Large intestine (tissue), 3 donors: ENCODE data around the gene PLGRKT. TPM values are rescaled to one million over a fixed set of nuclear protein-coding genes. Genes with fewer than 3 reads are reported as not detected.

Experiments used
- DNase-seq, 2 donors: peaks; one replicate each; pipeline versions ENCODE4 v3.0.0 to v3.0.0-alpha.2; 2013
- H3K27ac ChIP-seq: one replicate; pipeline ENCODE4 v1.5.1; 2013; ENCODE audit warnings: low read length
- H3K27me3 ChIP-seq: 2 replicates; pipeline ENCODE4 v1.6.1; 2013; ENCODE audit warnings: low read length; ENCODE audit not compliant: control insufficient read depth, insufficient read depth
- H3K36me3 ChIP-seq: 2 replicates; pipeline ENCODE4 v1.6.1; 2013; ENCODE audit warnings: low read length; ENCODE audit not compliant: control insufficient read depth, insufficient read depth
- H3K4me1 ChIP-seq: one replicate; pipeline ENCODE4 v1.6.1; 2013; ENCODE audit warnings: low read length; ENCODE audit not compliant: control insufficient read depth, insufficient read depth
- H3K4me3 ChIP-seq: one replicate; pipeline ENCODE4 v1.5.1; 2013; ENCODE audit warnings: low read length
- H3K9me3 ChIP-seq: one replicate; pipeline ENCODE4 v1.6.1; 2013; ENCODE audit warnings: mild to moderate bottlenecking, low read depth, low read length, moderate library complexity; ENCODE audit not compliant: control insufficient read depth
- WGBS: methylation state at CpG from one replicate; pipeline ENCODE4 v1.1.5; 2013; ENCODE audit warnings: low lambda C conversion rate; ENCODE audit not compliant: insufficient coverage; 5-methylcytosine and 5-hydroxymethylcytosine counted together
- polyA plus RNA-seq: library from polyadenylated mRNA; unstranded; fragments of 120-200 nt; gene quantifications from one replicate; pipeline ENCODE4 v1.2.1, GENCODE V29; 2013

PLGRKT gene
- polyA plus RNA-seq, 1 donor, result 30.8 TPM

DNA sequence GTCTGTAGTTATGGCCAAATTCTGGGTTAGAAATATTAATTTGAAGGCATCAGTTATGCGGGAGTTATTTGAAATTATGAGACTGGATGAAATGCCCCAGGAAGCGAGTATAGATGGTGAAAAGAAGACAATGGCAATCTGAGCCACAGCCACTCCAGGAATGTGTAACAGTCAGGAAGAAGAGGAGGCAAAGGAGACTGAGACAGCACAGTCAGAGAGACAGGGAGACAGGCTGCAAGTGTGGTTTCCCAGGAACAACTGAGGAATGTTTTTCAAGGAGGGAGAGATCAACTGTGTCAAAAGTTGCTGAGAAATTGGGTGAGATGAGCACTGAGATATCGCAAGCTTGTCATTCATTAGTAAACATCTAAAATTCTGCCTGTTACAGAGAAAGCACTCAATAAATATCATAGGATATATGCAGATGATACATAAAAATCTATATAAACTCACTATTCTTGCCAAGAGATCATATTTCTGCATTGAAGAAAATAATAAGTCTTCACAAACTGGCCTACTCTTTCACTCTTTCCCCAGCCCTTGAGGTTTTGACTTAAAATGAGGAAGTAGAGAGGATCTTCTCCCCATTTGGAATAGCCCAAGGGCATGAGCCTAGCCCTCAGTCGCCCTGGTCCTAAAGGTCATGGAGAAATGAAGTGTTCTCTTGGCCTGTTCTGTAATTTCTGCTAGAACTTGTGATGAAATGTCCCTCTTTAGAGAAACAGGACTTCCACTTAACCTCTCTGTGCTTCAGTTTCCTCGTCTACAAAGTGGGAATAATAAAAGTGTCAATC, 49.5 kb downstream of the PLGRKT start:
- Histone ChIP-seq H3K9me3 (no peaks in the 10 kb centered on the region), H3K36me3 (no peaks in the 10 kb centered on the region), H3K4me1 (no peaks in the 10 kb centered on the region), H3K27me3 (no peaks in the 10 kb centered on the region), H3K27ac (no peak overlapping the region), H3K4me3 (no peak overlapping the region)
- WGBS, result 100% methylated on average over 2 of the region's 5 CpGs
- no peak for DNase-seq

DNA sequence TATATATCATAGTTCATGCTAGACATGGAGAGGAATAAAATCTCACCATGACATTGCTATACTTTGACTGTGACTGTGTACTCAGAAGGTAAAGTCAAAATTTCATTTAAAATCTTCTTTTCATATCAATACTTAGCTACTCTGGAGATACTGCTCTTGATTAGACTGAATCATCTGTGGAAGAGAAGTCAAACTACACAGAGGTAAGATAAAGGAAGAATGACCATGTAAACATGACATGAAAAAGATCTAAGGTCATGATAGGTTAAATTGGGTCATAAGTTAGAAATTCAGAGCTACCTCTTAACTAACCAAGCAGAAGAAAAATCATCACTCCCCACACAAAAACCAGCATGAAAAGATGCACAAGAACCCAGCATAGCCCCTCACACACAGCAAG, 53.3 kb downstream of the PLGRKT start:
- no peaks in the 10 kb centered on the region for H3K27me3 ChIP-seq
- H3K4me1 ChIP-seq, result no peaks in the 10 kb centered on the region
- no peaks in the 10 kb centered on the region for H3K36me3 ChIP-seq
- H3K27ac ChIP-seq, result no peak overlapping the region
- DNase-seq, result no peak
- H3K9me3 ChIP-seq, result no peaks in the 10 kb centered on the region
- no peak overlapping the region for H3K4me3 ChIP-seq

DNA sequence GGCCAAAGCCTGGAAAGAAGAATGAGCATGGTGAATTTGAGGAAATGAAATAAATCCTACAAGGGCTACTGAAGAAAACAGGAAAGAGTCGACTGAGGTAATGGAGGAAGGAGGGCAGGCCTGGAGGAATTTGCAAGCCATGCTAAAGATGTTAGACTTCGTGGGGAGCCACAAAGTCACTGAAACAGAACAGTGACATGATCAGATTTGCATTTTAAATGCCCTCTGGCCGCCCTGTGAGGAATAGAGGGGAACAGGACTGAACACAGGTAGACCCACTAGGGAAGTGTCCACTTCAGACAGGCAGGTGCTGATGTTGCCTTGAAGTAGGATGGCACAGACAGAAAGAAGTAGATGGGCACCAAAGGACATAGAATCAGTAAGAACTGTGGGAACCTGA, 55.2 kb downstream of the PLGRKT start:
- Histone ChIP-seq H3K36me3 (no peaks in the 10 kb centered on the region), H3K4me1 (no peaks in the 10 kb centered on the region), H3K9me3 (no peaks in the 10 kb centered on the region), H3K27me3 (no peaks in the 10 kb centered on the region), H3K4me3 (no peak overlapping the region), H3K27ac (no peak overlapping the region)
- no peak for DNase-seq
- no CpG with 5 or more reads among the region's 3 CpGs for WGBS

DNA sequence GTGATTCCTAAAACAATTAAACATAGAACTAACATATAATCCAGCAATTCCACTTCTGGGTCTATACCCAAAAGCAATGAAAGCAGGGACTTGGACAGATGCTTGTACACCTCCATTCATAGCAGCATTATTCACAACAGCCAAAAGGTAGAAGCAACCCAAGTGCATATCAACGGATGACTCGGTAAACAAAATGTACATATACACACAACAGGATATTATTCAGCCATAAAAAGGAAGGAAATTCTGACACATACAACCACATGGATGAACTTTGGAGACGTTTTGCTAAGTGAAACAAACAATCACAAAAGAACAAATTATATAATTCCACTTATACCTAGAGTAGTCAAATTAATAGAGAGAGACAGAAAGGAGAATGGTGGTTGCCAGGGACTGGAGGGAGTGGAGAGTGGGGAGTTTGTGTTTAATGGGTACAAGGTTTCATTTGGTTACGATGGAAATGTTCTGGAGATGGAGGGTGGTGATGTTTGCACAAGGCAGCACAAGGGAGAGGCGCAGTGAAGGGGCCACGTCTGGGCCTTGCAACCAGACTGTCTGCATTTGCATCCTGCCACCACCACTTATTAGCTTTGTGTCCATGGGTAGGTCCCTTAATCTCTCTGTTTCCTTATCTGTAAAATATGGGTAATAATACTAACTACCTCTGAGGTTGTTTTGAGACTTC, 61.8 kb downstream of the PLGRKT start:
- WGBS, result 60% methylated on average over 2 of the region's 6 CpGs
- Histone ChIP-seq H3K27me3 (no peaks in the 10 kb centered on the region), H3K9me3 (no peaks in the 10 kb centered on the region), H3K4me1 (no peaks in the 10 kb centered on the region), H3K27ac (no peak overlapping the region), H3K36me3 (no peaks in the 10 kb centered on the region), H3K4me3 (no peak overlapping the region)
- no peak for DNase-seq

DNA sequence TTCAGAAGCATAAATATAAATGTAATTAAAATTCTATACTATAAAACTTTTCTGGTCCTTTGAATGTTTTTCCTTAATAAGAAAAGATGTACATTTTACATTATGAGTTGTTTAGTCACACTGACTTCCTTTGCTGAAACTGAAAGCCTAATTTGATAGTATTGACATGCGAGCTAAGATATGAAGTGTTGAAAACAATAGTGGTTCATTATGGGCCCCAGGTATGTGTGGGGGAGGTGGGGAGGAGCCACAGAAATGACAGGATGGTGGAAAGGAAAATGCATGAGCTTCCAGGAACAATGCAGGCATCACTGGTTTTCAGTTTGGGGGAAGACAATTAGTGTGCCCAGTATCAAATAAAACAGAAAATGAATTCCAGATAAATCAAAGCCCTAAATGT, 62.6 kb downstream of the PLGRKT start:
- Histone ChIP-seq H3K4me3 (no peak overlapping the region), H3K9me3 (no peaks in the 10 kb centered on the region), H3K27me3 (no peaks in the 10 kb centered on the region), H3K27ac (no peak overlapping the region), H3K4me1 (no peaks in the 10 kb centered on the region), H3K36me3 (no peaks in the 10 kb centered on the region)
- 50% methylated on average over 1 of the region's 1 CpG for WGBS
- DNase-seq, result no peak

DNA sequence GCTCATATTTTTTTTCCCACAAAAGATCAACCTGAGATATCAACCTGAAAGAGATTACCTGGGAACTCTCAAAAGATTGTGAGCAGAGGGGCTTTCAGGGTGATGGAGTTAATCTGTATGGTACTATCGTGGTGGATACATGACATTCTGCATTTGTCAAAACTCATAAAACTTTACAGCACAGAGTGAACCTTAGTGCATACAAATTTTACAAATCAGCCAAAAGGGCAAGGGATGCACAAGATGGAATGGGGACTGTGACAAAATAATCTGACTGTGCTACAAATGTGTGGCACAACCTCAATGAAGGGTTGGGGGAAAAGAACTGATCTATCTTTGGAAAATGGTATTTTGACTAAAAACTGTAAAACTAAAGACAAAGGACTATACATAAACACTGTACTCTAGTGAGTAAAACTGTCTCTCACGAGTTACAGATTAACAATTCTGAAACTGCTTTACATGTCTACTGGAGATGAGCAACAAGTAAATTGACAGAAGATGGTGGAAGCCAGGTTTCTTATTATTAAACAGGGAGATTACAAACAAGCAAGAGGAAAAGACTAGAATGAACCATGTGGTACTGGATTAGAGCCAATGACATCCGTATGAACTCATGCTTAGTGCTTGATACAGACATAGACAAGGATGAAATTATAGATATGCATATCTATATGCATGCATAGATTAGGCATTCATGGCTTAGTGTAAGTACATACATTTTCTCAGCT, 73.3 kb downstream of the PLGRKT start:
- Histone ChIP-seq H3K4me3 (no peak overlapping the region), H3K36me3 (no peaks in the 10 kb centered on the region), H3K27me3 (no peaks in the 10 kb centered on the region), H3K4me1 (no peaks in the 10 kb centered on the region), H3K9me3 (no peaks in the 10 kb centered on the region), H3K27ac (no peak overlapping the region)
- no CpG with 5 or more reads among the region's 3 CpGs for WGBS
- DNase-seq, result no peak

DNA sequence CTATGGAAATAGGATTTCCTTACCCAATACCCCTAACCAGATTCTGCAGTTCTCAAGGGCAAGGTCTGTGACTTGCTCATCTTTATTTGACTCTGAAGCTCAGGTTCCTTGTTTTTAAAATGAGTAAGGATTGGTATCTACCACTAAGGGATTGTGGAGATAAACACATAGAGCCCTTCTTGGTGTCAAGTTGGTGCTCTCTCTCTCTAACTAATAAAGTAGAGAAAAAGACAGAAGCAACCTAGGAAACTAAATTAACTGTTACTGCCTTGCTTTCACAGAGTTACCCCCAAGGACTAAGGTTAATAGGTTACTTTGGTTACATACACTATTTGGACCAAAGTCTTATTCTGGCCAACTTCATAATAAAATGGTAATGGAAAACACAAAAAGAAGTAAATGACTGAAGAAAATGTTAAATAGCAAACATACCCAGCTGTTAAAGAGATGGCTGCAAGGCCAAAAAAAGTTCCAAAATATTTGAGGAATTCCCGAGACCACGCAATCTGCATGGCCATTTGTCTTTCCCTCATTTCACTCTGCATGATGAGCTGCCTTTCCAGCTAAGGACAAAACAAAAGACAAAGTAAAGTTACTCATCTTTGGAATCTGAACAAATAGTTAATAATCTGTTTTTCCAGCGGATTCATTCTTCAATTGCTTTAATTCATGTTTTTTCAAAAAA, 76.3 kb downstream of the PLGRKT start:
- Histone ChIP-seq H3K27ac (no peak overlapping the region), H3K36me3 (peaks cover 2% of the 10 kb centered on the region), H3K4me3 (no peak overlapping the region), H3K4me1 (no peaks in the 10 kb centered on the region), H3K27me3 (no peaks in the 10 kb centered on the region), H3K9me3 (no peaks in the 10 kb centered on the region)
- 100% methylated on average over 3 of the region's 3 CpGs for WGBS
- no peak for DNase-seq

DNA sequence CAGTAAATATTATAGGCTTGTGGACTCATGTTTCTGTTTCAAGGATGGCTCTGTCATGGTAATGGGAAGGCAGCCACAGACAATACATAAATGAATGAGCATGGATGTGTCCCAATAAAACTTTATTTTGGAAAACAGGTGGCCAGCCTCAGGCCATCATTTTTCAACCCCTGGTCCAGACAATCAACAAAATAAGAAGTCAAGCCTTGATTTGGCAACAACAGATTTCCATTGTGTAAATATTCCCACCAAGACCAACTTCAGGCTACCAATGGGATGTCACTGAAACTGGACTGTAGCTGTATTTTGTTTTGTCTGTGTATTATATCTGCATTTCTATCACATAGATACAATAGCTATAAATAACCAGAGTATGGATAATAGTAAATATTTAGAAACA, 77.4 kb downstream of the PLGRKT start:
- Histone ChIP-seq H3K4me1 (no peaks in the 10 kb centered on the region), H3K27ac (no peak overlapping the region), H3K9me3 (no peaks in the 10 kb centered on the region), H3K27me3 (no peaks in the 10 kb centered on the region), H3K4me3 (no peak overlapping the region), H3K36me3 (peaks cover 2% of the 10 kb centered on the region)
- no peak for DNase-seq

DNA sequence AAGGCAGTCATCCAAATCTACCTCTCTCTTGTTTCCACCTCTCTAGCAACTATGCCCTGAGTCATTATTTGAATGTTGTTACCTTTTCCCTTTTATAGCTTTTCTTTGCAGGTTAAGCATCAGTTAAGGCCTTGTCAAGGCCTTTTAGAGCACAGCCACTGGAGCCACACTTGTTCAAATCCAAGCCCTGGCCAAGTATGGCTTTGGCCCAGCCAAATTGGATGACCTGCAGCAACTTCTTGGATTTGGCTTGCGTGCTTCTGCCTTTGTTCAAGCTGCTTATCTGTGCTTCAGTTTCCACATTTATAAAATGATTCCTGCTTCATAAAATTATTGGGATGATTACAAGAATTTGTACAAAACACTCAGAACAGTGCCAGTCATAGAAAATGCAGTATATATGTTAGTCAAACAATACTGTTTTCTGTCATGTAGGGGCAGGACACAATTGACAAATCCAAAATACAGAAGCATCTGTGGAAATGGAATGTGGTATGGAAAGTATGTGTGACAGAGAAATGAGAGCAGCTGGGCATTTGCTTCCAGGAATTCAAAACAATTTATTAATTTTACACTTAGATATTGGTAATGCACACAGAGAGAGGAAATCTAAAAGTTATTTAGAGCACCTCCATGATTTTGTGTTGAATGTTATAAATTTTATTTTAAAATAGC, 80.2 kb downstream of the PLGRKT start:
- H3K27ac ChIP-seq, result no peak overlapping the region
- no peak overlapping the region for H3K4me3 ChIP-seq
- no peaks in the 10 kb centered on the region for H3K9me3 ChIP-seq
- H3K27me3 ChIP-seq, result no peaks in the 10 kb centered on the region
- no peak for DNase-seq
- no peaks in the 10 kb centered on the region for H3K4me1 ChIP-seq
- H3K36me3 ChIP-seq, result peaks cover 2% of the 10 kb centered on the region
- no CpG with 5 or more reads among the region's 1 CpG for WGBS

DNA sequence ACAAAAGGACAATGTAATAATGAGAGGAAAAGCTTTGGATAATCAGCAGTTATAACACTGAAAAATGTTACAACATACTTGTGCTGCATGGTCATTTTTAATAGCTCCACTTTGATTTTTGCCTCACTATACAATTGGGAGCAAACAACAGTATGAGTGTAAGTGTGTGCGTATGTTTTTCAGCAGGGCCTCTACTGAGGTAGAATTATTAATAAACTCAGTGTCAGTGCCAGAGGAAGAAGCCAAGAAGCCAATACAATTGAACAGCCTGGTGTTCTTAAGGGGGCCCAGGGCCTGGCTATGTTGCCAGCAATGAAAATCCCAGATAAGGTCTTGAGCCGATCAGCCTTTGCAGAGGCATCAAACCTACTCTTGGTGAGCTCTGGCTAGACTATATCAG, 81.9 kb downstream of the PLGRKT start:
- no peak overlapping the region for H3K4me3 ChIP-seq
- no peaks in the 10 kb centered on the region for H3K9me3 ChIP-seq
- no CpG with 5 or more reads among the region's 2 CpGs for WGBS
- no peaks in the 10 kb centered on the region for H3K27me3 ChIP-seq
- no peaks in the 10 kb centered on the region for H3K4me1 ChIP-seq
- no peak overlapping the region for H3K27ac ChIP-seq
- no peak for DNase-seq
- peaks cover 2% of the 10 kb centered on the region for H3K36me3 ChIP-seq
